Upper lobe of right lung (tissue), 1 donor: ENCODE measurements around the gene STK32C. TPM values are rescaled to one million over a fixed set of nuclear protein-coding genes. Genes with fewer than 3 reads are reported as not detected.

ENCODE experiments used
- ATAC-seq: fragments of 200-7000 bp; cut with Tn5 transposase; one replicate; pipeline ENCODE4 v1.9.1; 2020; ENCODE audit warnings: mild to moderate bottlenecking, moderate library complexity
- DNase-seq: peaks from one replicate; pipeline ENCODE4 v3.0.0-alpha.2; 2020
- H3K27ac ChIP-seq: fragments of 200-600 bp; one replicate; pipeline ENCODE4 v1.8.0; 2022
- H3K27me3 ChIP-seq: fragments of 200-600 bp; one replicate; pipeline ENCODE4 v1.8.0; 2022; ENCODE audit warnings: mild to moderate bottlenecking
- H3K36me3 ChIP-seq: fragments of 200-600 bp; one replicate; pipeline ENCODE4 v1.8.0; 2022
- H3K4me1 ChIP-seq: fragments of 200-600 bp; one replicate; pipeline ENCODE4 v1.8.0; 2022
- H3K4me3 ChIP-seq: fragments of 200-600 bp; one replicate; pipeline ENCODE4 v1.8.0; 2022; ENCODE audit warnings: mild to moderate bottlenecking
- H3K9me3 ChIP-seq: fragments of 200-600 bp; one replicate; pipeline ENCODE4 v1.8.0; 2022
- intact Hi-C: fragments of 100-400 bp; cut with DNase I; formaldehyde crosslinking; loops from one replicate; pipeline ENCODE4 v1.11.0; 2022
- total RNA-seq: library from RNA; stranded (reverse); fragmentation: NEBNext Ultra II Directional; extraction: Animal tissue kit (Norgen Biotek cat#: 25700); gene quantifications from one replicate; pipeline ENCODE4 v1.2.1, GENCODE V29; 2021
- TF ChIP-seq, protein P1 (sequence below): fragments of 200-600 bp; IDR thresholded peaks from one replicate; pipeline ENCODE4 v1.8.0; 2022; ENCODE audit warnings: antibody characterized with exemption
- donor health status: DM: no; HTN: yes; CAD: no; lungs with severe emphysema.

Gene STK32C
- total RNA-seq, 1 donor from 2014 or later, result 13.2 TPM

DNA sequence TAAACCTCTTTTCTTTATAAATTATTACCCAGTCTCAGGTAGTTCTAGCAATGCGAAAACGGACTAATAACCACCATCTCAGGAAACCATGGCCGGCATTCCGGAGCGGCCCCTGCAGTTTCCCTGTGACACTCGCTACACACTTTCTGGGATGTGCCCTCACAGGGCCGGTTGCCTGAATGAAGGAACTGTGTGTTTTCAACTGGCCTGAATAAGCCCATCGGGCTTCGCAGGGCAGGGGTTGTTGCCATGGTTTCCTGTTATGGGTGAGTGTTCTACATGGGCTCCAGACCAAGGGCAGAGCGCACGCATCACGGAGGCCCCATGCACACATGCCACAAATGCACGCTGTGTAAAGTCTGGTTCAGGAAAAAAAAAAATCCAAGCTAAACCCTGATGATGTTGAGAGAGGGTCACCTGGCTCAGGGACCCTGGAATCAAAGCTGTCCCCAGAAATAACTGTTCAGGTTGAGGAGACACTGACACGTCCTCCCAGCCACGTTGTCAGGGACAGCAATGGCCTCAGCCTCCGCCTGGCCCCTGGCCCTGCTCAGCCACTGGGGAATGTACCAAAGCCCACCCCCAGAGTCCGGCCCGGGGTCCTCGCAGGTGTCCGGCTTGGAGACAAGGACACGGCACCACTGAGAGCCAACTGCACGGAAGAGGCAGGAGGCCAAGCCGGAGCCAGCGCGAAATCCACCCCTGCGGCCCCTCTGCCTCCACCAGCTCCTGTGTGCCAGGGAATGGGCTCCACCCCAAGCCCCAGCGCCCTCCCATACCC lies 47.9 kb downstream of the STK32C start:
- Histone ChIP-seq H3K36me3 (no peaks in the 10 kb centered on the region), H3K27me3 (no peaks in the 10 kb centered on the region), H3K27ac (no peak overlapping the region), H3K4me1 (no peaks in the 10 kb centered on the region), H3K9me3 (no peaks in the 10 kb centered on the region), H3K4me3 (no peak overlapping the region)
- no peak for DNase-seq
- TF ChIP-seq, protein P1, sequence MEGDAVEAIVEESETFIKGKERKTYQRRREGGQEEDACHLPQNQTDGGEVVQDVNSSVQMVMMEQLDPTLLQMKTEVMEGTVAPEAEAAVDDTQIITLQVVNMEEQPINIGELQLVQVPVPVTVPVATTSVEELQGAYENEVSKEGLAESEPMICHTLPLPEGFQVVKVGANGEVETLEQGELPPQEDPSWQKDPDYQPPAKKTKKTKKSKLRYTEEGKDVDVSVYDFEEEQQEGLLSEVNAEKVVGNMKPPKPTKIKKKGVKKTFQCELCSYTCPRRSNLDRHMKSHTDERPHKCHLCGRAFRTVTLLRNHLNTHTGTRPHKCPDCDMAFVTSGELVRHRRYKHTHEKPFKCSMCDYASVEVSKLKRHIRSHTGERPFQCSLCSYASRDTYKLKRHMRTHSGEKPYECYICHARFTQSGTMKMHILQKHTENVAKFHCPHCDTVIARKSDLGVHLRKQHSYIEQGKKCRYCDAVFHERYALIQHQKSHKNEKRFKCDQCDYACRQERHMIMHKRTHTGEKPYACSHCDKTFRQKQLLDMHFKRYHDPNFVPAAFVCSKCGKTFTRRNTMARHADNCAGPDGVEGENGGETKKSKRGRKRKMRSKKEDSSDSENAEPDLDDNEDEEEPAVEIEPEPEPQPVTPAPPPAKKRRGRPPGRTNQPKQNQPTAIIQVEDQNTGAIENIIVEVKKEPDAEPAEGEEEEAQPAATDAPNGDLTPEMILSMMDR, result no peak
- intact Hi-C loops, result no loop called here
- ATAC-seq, result no peak

DNA sequence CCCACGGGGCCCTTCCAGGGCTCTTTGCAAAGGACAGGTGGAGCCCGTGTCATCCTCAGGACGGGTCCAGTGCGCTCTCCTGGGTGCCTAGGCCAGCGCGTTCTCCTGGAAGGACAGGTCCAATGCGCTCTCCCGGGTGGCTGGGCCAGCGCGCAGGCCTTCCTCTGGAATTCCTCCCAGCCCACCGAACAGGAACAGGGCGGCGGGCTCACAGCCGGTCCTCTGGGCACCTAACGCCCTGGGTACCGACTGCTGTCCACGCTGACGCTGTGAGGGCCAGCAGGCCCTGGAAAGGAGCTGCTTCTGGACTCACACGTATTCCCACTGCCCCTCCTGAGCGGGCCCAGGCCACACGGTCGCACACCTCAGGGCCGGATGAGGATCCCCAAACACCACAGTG lies 49.3 kb downstream of the STK32C start:
- Histone ChIP-seq H3K27ac (no peak overlapping the region), H3K27me3 (no peaks in the 10 kb centered on the region), H3K4me1 (no peaks in the 10 kb centered on the region), H3K9me3 (no peaks in the 10 kb centered on the region), H3K36me3 (no peaks in the 10 kb centered on the region), H3K4me3 (no peak overlapping the region)
- intact Hi-C loops, result no loop called here
- TF ChIP-seq, protein P1, result no peak
- ATAC-seq (no peak), DNase-seq (no peak)

- DNase-seq (no peak), ATAC-seq (no peak)
- H3K27me3 ChIP-seq, result no peaks in the 10 kb centered on the region
- H3K36me3 ChIP-seq, result no peaks in the 10 kb centered on the region
- intact Hi-C loops, result no loop called here
- H3K4me1 ChIP-seq, result no peaks in the 10 kb centered on the region
- TF ChIP-seq, protein P1, result no peak
- H3K4me3 ChIP-seq, result no peak overlapping the region
- no peaks in the 10 kb centered on the region for H3K9me3 ChIP-seq
- H3K27ac ChIP-seq, result no peak overlapping the region
These were observed 49.8 kb downstream of the STK32C start for GRCh38 chr10:132257907-132258306.

- no peak overlapping the region for H3K27ac ChIP-seq
- H3K9me3 ChIP-seq, result no peaks in the 10 kb centered on the region
- ATAC-seq (no peak), DNase-seq (no peak)
- TF ChIP-seq, protein P1, result no peak
- H3K4me3 ChIP-seq, result no peak overlapping the region
- H3K4me1 ChIP-seq, result no peaks in the 10 kb centered on the region
- no peaks in the 10 kb centered on the region for H3K27me3 ChIP-seq
- no peaks in the 10 kb centered on the region for H3K36me3 ChIP-seq
- intact Hi-C loops, result no loop called here
These were observed 50.5 kb downstream of the STK32C start for GRCh38 chr10:132257271-132257670.

GRCh38 chr10:132256866-132257265 lies 50.9 kb downstream of the STK32C start:
- no peaks in the 10 kb centered on the region for H3K4me1 ChIP-seq
- TF ChIP-seq, protein P1, result no peak
- no peaks in the 10 kb centered on the region for H3K27me3 ChIP-seq
- H3K27ac ChIP-seq, result no peak overlapping the region
- no peaks in the 10 kb centered on the region for H3K9me3 ChIP-seq
- no peaks in the 10 kb centered on the region for H3K36me3 ChIP-seq
- no peak for DNase-seq
- H3K4me3 ChIP-seq, result no peak overlapping the region
- intact Hi-C loops, result no loop called here
- ATAC-seq, result no peak
